Neural crest cell (in vitro differentiated cells): ENCODE results near the gene C19orf25. TPM values are rescaled to one million over a fixed set of nuclear protein-coding genes. Genes with fewer than 3 reads are reported as not detected.

Experiments used
- DNase-seq: peaks from one replicate; pipeline ENCODE4 v3.0.0; 2021; ENCODE audit warnings: low read depth, mixed read lengths, low spot score
- H3K27ac Mint-ChIP-seq: one replicate; pipeline ENCODE4 v1.8.0; 2021; ENCODE audit warnings: mild to moderate bottlenecking, mixed read lengths; ENCODE audit not compliant: unreplicated experiment
- H3K27me3 Mint-ChIP-seq: 2 replicates; pipeline ENCODE4 v1.8.0; 2021; ENCODE audit warnings: low read depth, mild to moderate bottlenecking, mixed read lengths
- H3K36me3 Mint-ChIP-seq: 2 replicates; pipeline ENCODE4 v1.8.0; 2021; ENCODE audit warnings: low read depth, mild to moderate bottlenecking, mixed read lengths
- H3K4me1 Mint-ChIP-seq: 2 replicates; pipeline ENCODE4 v1.8.0; 2021; ENCODE audit warnings: mixed read lengths
- H3K4me3 Mint-ChIP-seq: one replicate; pipeline ENCODE4 v1.8.0; 2021; ENCODE audit warnings: mild to moderate bottlenecking, mixed read lengths
- H3K9me3 Mint-ChIP-seq: 2 replicates; pipeline ENCODE4 v1.8.0; 2021; ENCODE audit warnings: mixed read lengths
- total RNA-seq: library from RNA; stranded (reverse); gene quantifications from 2 replicates; pipeline ENCODE4 v1.2.1, GENCODE V29; 2021
- TF ChIP-seq, protein P1 (sequence below): fragments of 200-600 bp; sonication (generic); conservative IDR thresholded peaks from 2 replicates; pipeline ENCODE4 v1.5.0; 2021; ENCODE audit warnings: antibody characterized with exemption, mild to moderate bottlenecking

Gene C19orf25
- total RNA-seq, 1 donor from 2014 or later, result 41.5 TPM

DNA sequence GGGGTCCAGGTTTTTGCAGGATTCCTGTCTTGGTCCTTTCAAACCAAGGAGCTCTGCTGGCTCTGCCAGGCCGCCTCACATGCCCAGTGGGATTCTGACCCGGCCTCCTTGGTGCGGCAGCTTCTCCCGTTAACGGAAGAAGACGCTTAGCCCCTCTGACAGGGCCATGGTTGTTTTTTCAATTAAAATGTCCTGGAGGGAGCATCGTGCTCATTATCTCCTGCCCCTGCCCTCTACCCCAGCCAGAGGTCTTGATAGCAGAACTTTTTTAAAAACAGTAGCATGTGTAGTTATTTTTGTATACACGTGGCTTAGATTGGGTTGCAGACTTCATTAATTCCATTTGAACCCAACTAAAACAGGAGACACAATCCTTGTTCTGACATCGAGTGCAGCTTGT is 52.3 kb downstream of the C19orf25 start:
- H3K36me3 Mint-ChIP-seq, result peaks cover 7% of the 10 kb centered on the region
- H3K4me3 Mint-ChIP-seq, result no peak overlapping the region
- H3K9me3 Mint-ChIP-seq, result no peaks in the 10 kb centered on the region
- no peaks in the 10 kb centered on the region for H3K27me3 Mint-ChIP-seq
- DNase-seq, result no peak
- TF ChIP-seq, protein P1, sequence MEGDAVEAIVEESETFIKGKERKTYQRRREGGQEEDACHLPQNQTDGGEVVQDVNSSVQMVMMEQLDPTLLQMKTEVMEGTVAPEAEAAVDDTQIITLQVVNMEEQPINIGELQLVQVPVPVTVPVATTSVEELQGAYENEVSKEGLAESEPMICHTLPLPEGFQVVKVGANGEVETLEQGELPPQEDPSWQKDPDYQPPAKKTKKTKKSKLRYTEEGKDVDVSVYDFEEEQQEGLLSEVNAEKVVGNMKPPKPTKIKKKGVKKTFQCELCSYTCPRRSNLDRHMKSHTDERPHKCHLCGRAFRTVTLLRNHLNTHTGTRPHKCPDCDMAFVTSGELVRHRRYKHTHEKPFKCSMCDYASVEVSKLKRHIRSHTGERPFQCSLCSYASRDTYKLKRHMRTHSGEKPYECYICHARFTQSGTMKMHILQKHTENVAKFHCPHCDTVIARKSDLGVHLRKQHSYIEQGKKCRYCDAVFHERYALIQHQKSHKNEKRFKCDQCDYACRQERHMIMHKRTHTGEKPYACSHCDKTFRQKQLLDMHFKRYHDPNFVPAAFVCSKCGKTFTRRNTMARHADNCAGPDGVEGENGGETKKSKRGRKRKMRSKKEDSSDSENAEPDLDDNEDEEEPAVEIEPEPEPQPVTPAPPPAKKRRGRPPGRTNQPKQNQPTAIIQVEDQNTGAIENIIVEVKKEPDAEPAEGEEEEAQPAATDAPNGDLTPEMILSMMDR, result no peak
- peaks cover 14% of the 10 kb centered on the region for H3K4me1 Mint-ChIP-seq
- H3K27ac Mint-ChIP-seq, result no peak overlapping the region

GRCh38 chr19:1425902-1426301 is 53.1 kb downstream of the C19orf25 start:
- TF ChIP-seq, protein P1, result no peak
- Mint-ChIP-seq H3K9me3 (no peaks in the 10 kb centered on the region), H3K27ac (peak overlapping the region; percentile 35), H3K27me3 (no peaks in the 10 kb centered on the region), H3K36me3 (peaks cover 7% of the 10 kb centered on the region), H3K4me3 (peak overlapping the region; percentile 19), H3K4me1 (peaks cover 14% of the 10 kb centered on the region)
- DNase-seq, result no peak

DNA sequence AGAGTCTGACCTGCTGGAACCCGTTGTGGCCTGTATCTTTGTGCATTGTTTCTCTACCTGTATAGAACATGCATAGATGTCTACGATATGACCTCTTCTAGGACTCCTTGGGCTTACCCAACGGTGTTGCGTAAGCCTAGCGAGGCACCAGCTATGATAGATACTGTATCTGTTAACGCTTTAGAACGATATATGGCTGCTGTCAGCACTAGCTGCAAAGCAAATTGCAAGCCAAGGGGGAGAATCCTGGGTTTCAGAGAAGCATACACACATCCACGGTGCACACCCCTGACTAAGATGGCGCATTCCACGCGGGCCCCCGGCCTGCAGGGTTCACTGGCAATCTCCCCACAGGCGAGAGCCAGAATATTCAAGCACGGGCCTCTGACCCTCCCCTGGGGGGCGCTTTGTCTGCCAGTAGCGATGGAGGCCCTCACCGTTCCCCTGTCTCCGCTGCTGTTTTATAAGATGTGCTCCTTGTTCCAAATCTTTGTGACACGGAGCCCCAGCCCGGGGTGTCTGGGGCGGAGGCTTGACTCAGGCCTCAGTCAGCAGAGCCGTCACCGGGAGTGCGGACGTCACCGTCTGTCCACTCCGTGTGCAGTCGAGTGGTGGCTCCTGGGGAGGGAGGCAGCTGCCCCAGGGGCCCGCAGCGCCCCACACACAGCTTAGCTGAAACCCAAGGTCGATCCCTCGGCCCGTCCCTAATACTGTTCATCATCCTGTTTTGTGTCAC is 53.7 kb downstream of the C19orf25 start:
- Mint-ChIP-seq H3K4me1 (peaks cover 14% of the 10 kb centered on the region), H3K27me3 (no peaks in the 10 kb centered on the region), H3K27ac (peak overlapping the region; percentile 35), H3K36me3 (peaks cover 9% of the 10 kb centered on the region), H3K4me3 (peak overlapping the region; percentile 27), H3K9me3 (no peaks in the 10 kb centered on the region)
- TF ChIP-seq, protein P1, result no peak
- no peak for DNase-seq

DNA sequence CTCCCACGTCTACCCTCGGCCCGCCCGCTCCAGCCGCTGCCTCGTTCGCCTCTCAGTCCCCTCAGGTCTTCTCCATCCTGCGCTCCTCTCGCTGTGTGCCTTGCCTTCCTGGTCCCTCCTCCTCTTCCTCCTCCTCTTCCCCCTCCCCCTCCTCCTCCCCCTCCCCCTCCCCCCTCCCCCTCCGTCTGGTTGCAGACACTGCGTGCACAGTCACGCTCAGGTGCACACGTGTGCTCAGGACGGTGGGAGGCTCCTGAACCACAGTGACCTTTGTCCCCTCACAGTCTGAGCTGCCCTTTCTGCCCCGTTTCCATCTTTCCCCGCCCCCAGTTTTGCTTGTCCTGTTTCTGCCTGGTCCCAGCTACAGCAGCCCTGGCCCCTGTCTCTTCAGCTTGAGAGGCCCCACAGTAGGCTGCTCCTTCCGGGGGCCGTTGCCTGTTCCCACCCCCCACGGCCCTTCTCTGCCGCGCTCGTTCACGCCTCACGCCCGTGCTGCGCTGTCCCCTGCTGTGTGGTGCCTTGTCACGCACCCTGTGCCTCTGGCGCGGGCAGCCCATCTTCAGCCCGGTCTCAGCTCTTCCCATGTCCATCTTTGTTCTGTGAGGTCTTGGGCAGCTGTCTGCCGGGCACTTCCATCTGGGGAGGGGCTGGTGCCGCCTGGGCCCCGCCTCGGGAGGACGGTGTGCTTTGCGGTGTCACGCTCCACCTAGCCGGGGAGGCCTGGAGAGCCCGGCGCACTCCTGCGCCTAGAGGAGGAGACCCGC is 54.6 kb downstream of the C19orf25 start:
- no peak for DNase-seq
- Mint-ChIP-seq H3K36me3 (peaks cover 13% of the 10 kb centered on the region), H3K4me3 (no peak overlapping the region), H3K27ac (no peak overlapping the region), H3K9me3 (no peaks in the 10 kb centered on the region), H3K4me1 (peaks cover 14% of the 10 kb centered on the region), H3K27me3 (no peaks in the 10 kb centered on the region)
- TF ChIP-seq, protein P1, result no peak

- no peaks in the 10 kb centered on the region for H3K9me3 Mint-ChIP-seq
These were observed 55.4 kb downstream of the C19orf25 start for GRCh38 chr19:1423436-1424191.

More at GRCh38 chr19:1423436-1424191, 55.4 kb downstream of the C19orf25 start:
- peaks cover 14% of the 10 kb centered on the region for H3K36me3 Mint-ChIP-seq
- no peak for DNase-seq
- H3K4me1 Mint-ChIP-seq, result peaks cover 14% of the 10 kb centered on the region
- TF ChIP-seq, protein P1, result no peak
- no peak overlapping the region for H3K4me3 Mint-ChIP-seq
- no peaks in the 10 kb centered on the region for H3K27me3 Mint-ChIP-seq
- peak overlapping the region; percentile 24 for H3K27ac Mint-ChIP-seq
